BLaER1 treated with 17β-estradiol and CSF1 and Interleukin-3, amounts not matched to agents 10 nM and 100 nM (cell line): ENCODE measurements around the gene HHIP.
A peak's percentile ranks its signal among the peaks of the same experiment; 100 is the strongest.

ENCODE experiments used
- H3K27ac ChIP-seq, 11 experiments: shearing (Covaris generic); formaldehyde crosslinking; 2 replicates each; pipeline ENCODE4 v1.8.1; 2022
- H3K27me3 ChIP-seq, 11 experiments: shearing (Covaris generic); formaldehyde crosslinking; 2 replicates each; pipeline ENCODE4 v1.8.1; 2022
- H3K36me3 ChIP-seq, 11 experiments: shearing (Covaris generic); formaldehyde crosslinking; 2 replicates each; pipeline ENCODE4 v1.8.1; 2022
- H3K4me1 ChIP-seq, 10 experiments: shearing (Covaris generic); formaldehyde crosslinking; 2 replicates each; pipeline ENCODE4 v1.8.1; 2022
- H3K4me2 ChIP-seq, 11 experiments: shearing (Covaris generic); formaldehyde crosslinking; 2 replicates each; pipeline ENCODE4 v1.8.1; 2022
- H3K4me3 ChIP-seq, 10 experiments: shearing (Covaris generic); formaldehyde crosslinking; 2 replicates each; pipeline ENCODE4 v1.8.1; 2022
- H3K9ac ChIP-seq, 11 experiments: shearing (Covaris generic); formaldehyde crosslinking; 2 replicates each; pipeline ENCODE4 v1.8.1; 2022
- H3K9me3 ChIP-seq, 11 experiments: shearing (Covaris generic); formaldehyde crosslinking; replicated peaks in 1 of 11; 2 replicates each; pipeline ENCODE4 v1.8.1; 2022
- H4K20me1 ChIP-seq, 11 experiments: shearing (Covaris generic); formaldehyde crosslinking; 2 replicates each; pipeline ENCODE4 v1.8.1; 2022
- Cebpa-rat ChIP-seq, 11 experiments: shearing (Covaris generic); IDR thresholded peaks; 2 replicates each; pipeline ENCODE4 v1.8.1; 2022

The HHIP gene

DNA sequence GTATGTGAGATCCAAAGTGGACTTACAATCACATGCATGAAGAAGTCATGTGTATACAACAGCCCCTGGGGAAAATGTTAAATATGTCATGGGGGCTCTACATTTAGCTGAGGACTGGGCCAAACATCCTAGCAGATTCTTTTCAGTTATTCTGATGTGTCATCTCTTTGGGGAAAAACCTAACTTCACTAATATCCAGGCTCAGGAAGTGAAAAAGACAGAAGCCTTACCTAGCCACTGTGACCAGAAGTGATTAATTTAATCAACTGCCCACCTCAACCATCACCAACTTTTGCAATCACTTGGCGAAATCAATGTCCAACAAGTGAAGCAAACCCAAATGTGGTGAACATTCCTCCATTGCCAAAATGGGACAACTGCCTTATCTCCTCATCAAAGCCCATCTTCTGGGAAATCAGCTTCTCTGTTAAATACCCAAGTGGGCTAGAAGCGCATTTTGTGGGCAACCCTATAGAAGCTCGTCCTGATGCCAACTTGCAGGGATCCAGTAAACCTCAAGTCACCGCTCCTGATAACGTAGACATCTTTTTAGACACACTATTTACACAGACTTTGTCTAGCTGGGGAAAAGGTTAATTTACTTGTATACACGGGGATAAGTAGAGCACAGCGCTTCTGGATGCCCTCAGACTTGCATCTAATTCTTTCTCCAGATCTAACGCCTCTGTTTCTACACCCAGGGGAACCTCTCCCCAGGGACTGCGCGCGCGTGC lies 1.4 kb upstream of the HHIP start:
- Histone ChIP-seq H3K9ac (peak overlapping the region in 2 of 11 experiments; percentile 76 to 77; a peak in 2 of 22 replicates), H3K36me3 (no peaks in the 10 kb centered on the region), H3K27me3 (peaks cover 39 to 48% (median 43%) of the 10 kb centered on the region in 11 experiments), H3K27ac (no peak overlapping the region), H3K9me3 (no peaks in the 10 kb centered on the region), H3K4me2 (peak overlapping the region in 10 of 11 experiments; percentile 86 to 99 (median 97); a peak in 19 of 22 replicates), H3K4me1 (peaks cover 17 to 35% (median 30%) of the 10 kb centered on the region in 10 experiments), H4K20me1 (no peaks in the 10 kb centered on the region), H3K4me3 (peak overlapping the region in 5 of 10 experiments; percentile 65 to 73 (median 70); a peak in 8 of 20 replicates)
- no peak for TF ChIP-seq Cebpa-rat (IDR thresholded peaks at IDR 0.05)

DNA sequence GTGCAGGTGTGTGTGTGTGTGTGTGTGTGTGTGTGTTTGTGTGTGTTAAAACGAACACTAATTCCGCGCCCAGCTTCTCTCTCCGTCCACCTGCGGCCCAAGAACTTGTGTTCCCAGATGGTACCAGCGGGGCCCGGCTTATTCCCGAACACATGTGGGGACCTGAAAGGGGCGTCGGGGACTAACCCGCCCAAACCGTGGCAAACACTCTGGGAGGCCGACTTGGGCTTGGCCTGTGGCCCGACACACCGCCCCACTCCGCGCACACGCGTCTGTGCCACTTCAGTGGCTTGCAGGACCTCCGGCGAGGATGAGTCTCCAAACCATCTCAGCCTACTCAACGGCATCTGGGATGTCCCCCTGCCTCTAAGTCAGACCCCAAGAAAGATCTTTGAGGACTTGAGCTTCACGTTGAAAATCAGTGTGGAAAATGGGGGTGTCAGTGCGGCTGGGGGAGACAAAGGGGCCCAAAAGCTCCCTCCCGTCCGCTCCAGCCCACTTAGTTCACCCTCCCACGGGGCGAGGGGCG lies 790 bp upstream of the HHIP start:
- H3K27ac ChIP-seq: no peak overlapping the region; a peak in 1 of 22 replicates
- peaks cover 39 to 48% (median 43%) of the 10 kb centered on the region in 11 experiments for H3K27me3 ChIP-seq
- H3K9ac ChIP-seq: peak overlapping the region in 9 of 11 experiments; percentile 56 to 77 (median 69); a peak in 12 of 22 replicates
- peak overlapping the region; percentile 86 to 99 (median 96) for H3K4me2 ChIP-seq
- TF ChIP-seq Cebpa-rat (IDR thresholded peaks at IDR 0.05): no peak
- H3K4me1 ChIP-seq: peaks cover 17 to 35% (median 30%) of the 10 kb centered on the region in 10 experiments
- H4K20me1 ChIP-seq: no peaks in the 10 kb centered on the region
- H3K36me3 ChIP-seq: no peaks in the 10 kb centered on the region
- H3K4me3 ChIP-seq: peak overlapping the region; percentile 61 to 78 (median 71)
- no peaks in the 10 kb centered on the region for H3K9me3 ChIP-seq

DNA sequence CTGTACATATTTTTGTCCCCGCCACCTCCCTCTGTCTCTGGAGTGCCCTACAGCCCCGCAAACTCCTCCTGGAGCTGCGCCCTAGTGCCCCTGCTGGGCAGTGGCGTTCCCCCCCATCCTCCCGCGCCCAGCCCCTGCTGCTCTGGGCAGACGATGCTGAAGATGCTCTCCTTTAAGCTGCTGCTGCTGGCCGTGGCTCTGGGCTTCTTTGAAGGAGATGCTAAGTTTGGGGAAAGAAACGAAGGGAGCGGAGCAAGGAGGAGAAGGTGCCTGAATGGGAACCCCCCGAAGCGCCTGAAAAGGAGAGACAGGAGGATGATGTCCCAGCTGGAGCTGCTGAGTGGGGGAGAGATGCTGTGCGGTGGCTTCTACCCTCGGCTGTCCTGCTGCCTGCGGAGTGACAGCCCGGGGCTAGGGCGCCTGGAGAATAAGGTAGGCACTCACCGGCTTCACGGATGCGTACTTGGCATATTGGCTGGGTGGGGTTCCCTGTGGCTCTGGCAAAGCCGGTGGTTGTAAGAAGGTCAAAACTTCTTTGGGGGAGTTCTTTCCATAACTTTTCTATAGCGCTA lies 653 bp downstream of the HHIP start:
- H3K27ac ChIP-seq: no peak overlapping the region
- H3K4me2 ChIP-seq: peak overlapping the region; percentile 86 to 99 (median 96)
- no peaks in the 10 kb centered on the region for H4K20me1 ChIP-seq
- H3K27me3 ChIP-seq: peaks cover 39 to 48% (median 43%) of the 10 kb centered on the region in 11 experiments
- peak overlapping the region; percentile 61 to 78 (median 71) for H3K4me3 ChIP-seq
- H3K9ac ChIP-seq: peak overlapping the region in 10 of 11 experiments; percentile 56 to 77 (median 69); a peak in 16 of 22 replicates
- H3K4me1 ChIP-seq: peaks cover 17 to 35% (median 29%) of the 10 kb centered on the region in 10 experiments
- H3K9me3 ChIP-seq: no peaks in the 10 kb centered on the region
- no peak for TF ChIP-seq Cebpa-rat (IDR thresholded peaks at IDR 0.05)
- H3K36me3 ChIP-seq: no peaks in the 10 kb centered on the region

DNA sequence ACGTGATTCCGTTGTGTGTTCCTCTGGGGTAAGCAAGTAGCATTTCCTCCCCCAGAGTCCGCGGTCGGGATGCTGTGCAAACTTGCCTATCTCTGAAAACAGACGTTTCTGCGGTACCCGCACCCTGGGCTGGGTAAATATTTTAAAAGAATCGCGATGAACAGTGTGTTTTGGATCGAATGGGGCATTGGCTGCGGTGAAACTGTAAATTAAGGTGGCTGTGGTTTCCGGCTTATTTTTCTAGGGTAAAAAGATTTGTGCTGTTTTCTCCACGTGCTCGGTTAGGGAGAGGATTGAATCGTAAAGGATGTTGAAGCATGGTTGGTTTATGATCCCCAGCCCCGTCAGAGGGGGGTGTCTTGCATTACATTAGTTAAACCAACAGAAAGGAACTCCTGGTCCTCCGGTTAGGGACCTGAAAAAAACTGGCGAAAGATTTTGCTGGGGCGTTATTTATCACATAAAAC lies 1.2 kb downstream of the HHIP start:
- peaks cover 17 to 35% (median 29%) of the 10 kb centered on the region in 10 experiments for H3K4me1 ChIP-seq
- H4K20me1 ChIP-seq: no peaks in the 10 kb centered on the region
- peak overlapping the region in 8 of 11 experiments; percentile 11 to 77 (median 70); a peak in 11 of 22 replicates for H3K9ac ChIP-seq
- peak overlapping the region; percentile 61 to 78 (median 71); a peak in 19 of 20 replicates for H3K4me3 ChIP-seq
- H3K27me3 ChIP-seq: peaks cover 39 to 48% (median 43%) of the 10 kb centered on the region in 11 experiments
- no peaks in the 10 kb centered on the region for H3K36me3 ChIP-seq
- no peaks in the 10 kb centered on the region for H3K9me3 ChIP-seq
- TF ChIP-seq Cebpa-rat (IDR thresholded peaks at IDR 0.05): no peak
- no peak overlapping the region for H3K27ac ChIP-seq
- peak overlapping the region; percentile 86 to 99 (median 96) for H3K4me2 ChIP-seq

DNA sequence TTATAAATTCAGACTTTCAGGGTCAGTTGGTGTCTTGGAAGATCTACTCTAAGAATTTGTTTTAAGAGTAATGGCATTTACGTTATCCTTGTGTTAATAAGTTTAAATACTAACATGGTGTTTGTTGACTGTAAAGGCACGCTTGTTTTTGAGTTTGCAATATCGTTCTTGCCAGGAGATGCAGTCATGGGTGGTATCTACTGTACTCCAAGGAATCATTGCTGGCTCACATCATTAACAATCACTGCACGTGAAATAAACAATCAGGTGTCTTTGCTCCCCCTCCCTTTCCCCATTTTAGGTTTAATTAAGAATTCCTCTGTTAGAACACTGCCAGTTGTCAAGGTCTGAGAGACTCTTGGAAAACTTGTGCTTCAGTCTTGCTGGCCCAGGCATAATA lies 1.6 kb downstream of the HHIP start:
- peaks cover 17 to 35% (median 29%) of the 10 kb centered on the region in 10 experiments for H3K4me1 ChIP-seq
- TF ChIP-seq Cebpa-rat (IDR thresholded peaks at IDR 0.05): no peak
- no peaks in the 10 kb centered on the region for H3K36me3 ChIP-seq
- no peaks in the 10 kb centered on the region for H4K20me1 ChIP-seq
- peaks cover 39 to 48% (median 43%) of the 10 kb centered on the region in 11 experiments for H3K27me3 ChIP-seq
- H3K27ac ChIP-seq: no peak overlapping the region
- H3K9ac ChIP-seq: no peak overlapping the region
- H3K4me3 ChIP-seq: peak overlapping the region in 8 of 10 experiments; percentile 61 to 73 (median 71); a peak in 6 of 20 replicates
- no peaks in the 10 kb centered on the region for H3K9me3 ChIP-seq
- H3K4me2 ChIP-seq: peak overlapping the region; percentile 86 to 99 (median 96)

DNA sequence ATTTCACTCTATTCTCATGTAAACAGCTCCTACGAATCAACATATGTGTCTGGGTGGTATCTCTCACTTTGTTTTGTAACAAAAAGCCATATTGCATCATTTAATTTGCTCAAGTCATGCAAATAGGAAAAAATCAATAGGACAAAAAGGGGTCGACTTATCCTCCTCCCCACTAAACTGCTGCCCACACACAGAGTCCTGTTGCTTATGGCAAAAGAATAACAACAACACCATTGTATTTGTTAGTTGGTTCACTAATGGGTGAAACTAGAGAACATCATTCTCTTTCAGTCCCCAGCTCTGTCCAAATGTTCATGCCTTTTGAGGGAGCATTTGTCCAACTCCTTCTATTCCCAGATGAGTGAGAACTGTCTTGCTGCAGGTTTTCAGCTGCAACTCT lies 2.1 kb downstream of the HHIP start:
- no peaks in the 10 kb centered on the region for H4K20me1 ChIP-seq
- no peaks in the 10 kb centered on the region for H3K36me3 ChIP-seq
- peak overlapping the region in 6 of 11 experiments; percentile 86 to 99 (median 97); a peak in 11 of 22 replicates for H3K4me2 ChIP-seq
- TF ChIP-seq Cebpa-rat (IDR thresholded peaks at IDR 0.05): no peak
- H3K27ac ChIP-seq: no peak overlapping the region
- peaks cover 17 to 35% (median 29%) of the 10 kb centered on the region in 10 experiments for H3K4me1 ChIP-seq
- peaks cover 39 to 48% (median 43%) of the 10 kb centered on the region in 11 experiments for H3K27me3 ChIP-seq
- H3K9me3 ChIP-seq: no peaks in the 10 kb centered on the region
- no peak overlapping the region for H3K9ac ChIP-seq
- no peak overlapping the region for H3K4me3 ChIP-seq

DNA sequence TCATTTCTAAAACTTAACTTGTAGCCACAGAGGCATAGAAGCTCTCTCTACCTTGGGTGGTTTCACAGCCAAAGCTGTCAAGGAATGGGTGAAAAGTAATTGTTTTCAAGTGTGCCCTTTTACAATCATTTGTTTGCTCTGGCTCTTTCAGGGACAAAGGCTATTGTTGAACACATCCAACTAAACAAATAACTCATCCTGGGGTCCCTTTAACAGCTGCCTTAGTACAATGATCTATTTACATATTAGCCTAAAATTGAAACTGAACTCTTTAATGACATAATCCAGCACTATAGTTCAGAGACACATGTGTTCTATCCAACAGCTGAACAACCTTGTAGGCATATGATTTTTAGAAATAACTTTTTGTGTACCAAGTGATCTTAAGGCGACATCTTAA lies 3.7 kb downstream of the HHIP start:
- Histone ChIP-seq H3K9ac (no peak overlapping the region), H3K4me3 (no peak overlapping the region), H3K27me3 (peaks cover 39 to 43% (median 40%) of the 10 kb centered on the region in 11 experiments), H3K4me1 (peaks cover 17 to 31% (median 26%) of the 10 kb centered on the region in 10 experiments), H3K27ac (no peak overlapping the region), H3K4me2 (no peak overlapping the region), H3K36me3 (no peaks in the 10 kb centered on the region), H3K9me3 (no peaks in the 10 kb centered on the region), H4K20me1 (no peaks in the 10 kb centered on the region)
- no peak for TF ChIP-seq Cebpa-rat (IDR thresholded peaks at IDR 0.05)

DNA sequence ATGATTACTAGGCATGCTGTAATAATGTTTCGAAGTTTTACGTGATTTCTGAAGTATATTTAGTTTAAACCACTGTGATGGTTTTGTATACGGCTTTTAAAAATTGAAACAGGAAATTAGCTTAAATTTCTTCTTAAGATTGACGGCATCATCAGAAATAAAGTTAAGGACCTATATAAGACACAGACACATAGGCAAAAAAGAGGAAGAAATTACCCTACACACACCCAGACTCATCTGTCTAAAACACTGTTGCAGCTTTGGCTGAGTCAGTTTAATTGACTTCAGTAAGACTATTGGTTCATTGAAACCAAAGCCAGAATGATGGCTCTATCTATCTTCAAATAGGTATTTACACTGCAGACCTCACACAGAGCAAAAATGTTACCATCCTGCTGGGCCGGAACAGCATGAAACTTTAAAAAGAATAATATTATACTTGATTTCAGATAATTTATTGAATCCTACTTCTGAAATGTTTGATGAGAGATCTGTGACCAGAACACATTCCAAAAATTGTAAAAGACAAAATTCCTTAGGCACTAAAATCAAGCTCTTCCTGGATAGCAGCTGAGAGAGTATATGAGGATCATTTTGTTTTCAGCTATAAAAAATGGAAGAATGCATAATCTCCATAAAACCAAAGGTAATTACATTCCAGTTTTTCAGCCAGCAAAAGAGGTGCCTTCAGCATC lies 4.5 kb downstream of the HHIP start:
- Histone ChIP-seq H3K27me3 (peaks cover 31 to 35% (median 32%) of the 10 kb centered on the region in 11 experiments), H3K4me2 (no peak overlapping the region), H3K9ac (no peak overlapping the region), H3K27ac (no peak overlapping the region), H3K9me3 (no peaks in the 10 kb centered on the region), H4K20me1 (no peaks in the 10 kb centered on the region), H3K36me3 (no peaks in the 10 kb centered on the region), H3K4me3 (no peak overlapping the region), H3K4me1 (peaks cover 12 to 22% (median 18%) of the 10 kb centered on the region in 10 experiments)
- no peak for TF ChIP-seq Cebpa-rat (IDR thresholded peaks at IDR 0.05)
